H1 (cell line): ENCODE data around the gene SIM2. TPM values are rescaled to one million over a fixed set of nuclear protein-coding genes. Genes with fewer than 3 reads are reported as not detected.

ENCODE experiments used
- SP4 ChIP-seq: IDR thresholded peaks from 2 replicates; pipeline ENCODE4 v1.6.1; 2012; ENCODE audit warnings: low read length, inconsistent platforms
- TAF7 ChIP-seq: optimal IDR thresholded peaks from 2 replicates; pipeline ENCODE3; 2011; ENCODE audit warnings: low read depth, mild to moderate bottlenecking, inconsistent platforms, low read length, moderate library complexity, borderline replicate concordance
- polyA plus RNA-seq, 7 experiments: library from polyadenylated mRNA; depleted of rRNA in 3 of 7; stranded (reverse) in 5 of 7; unstranded in 2 of 7; fragments of >200 nt in 5 of 7; fragments of 200-250 nt in 2 of 7; gene quantifications; 1 replicate in 5 of 7; 2 replicates in 1 of 7; 4 replicates in 1 of 7; pipeline versions ENCODE4 v1.2.1 to v1.2.3, GENCODE V29; 2011 to 2013; ENCODE audit warnings: missing spikeins in 2 of 7, mixed read lengths in 2 of 7
- total RNA-seq: library from RNA; stranded (reverse); fragmentation: NEBNext Ultra II Directional; extraction: Animal tissue kit (Norgen Biotek cat#: 25700); gene quantifications from 2 replicates; pipeline ENCODE4 v1.2.1, GENCODE V29; 2021

The SIM2 gene
- total and polyA plus RNA-seq, 2 of the 8 experiments (the other 6 are each of a cell fraction or from before 2014, with no cell fraction given), result 0.05 to 0.26 TPM

- TF ChIP-seq TAF7 (no peak), SP4 (no peak)
These were observed 29.0 kb downstream of the SIM2 start (continued) for GRCh38 chr21:36727866-36728265.
